ENCODE data around the gene LRRD1.
"Not testable (repeated sequence)": the region's sequence is repeated elsewhere in the genome, so short reads cannot be mapped to it uniquely, and the experiment has no call there.

LRRD1 gene

GRCh38 chr7:92206672-92207071 lies 27.7 kb upstream of the LRRD1 start:
- Mint-ChIP-seq H3K4me1 (no peaks in the 10 kb centered on the region), H3K27ac (no peak overlapping the region), H3K4me3 (no peak overlapping the region), H3K36me3 (ENCODE audit: low read depth) (peaks cover 89% of the 10 kb centered on the region), H3K27me3 (ENCODE audit: low read depth, poor library complexity) (peaks cover 2% of the 10 kb centered on the region), H3K9me3 (peaks cover 34% of the 10 kb centered on the region)
- no peak for TF ChIP-seq CTCF (IDR thresholded peaks at IDR 0.05)
- no peak for DNase-seq

GRCh38 chr7:92205987-92206386 lies 27.0 kb upstream of the LRRD1 start:
- Mint-ChIP-seq H3K36me3 (ENCODE audit: low read depth) (peaks cover 87% of the 10 kb centered on the region), H3K27me3 (ENCODE audit: low read depth, poor library complexity) (peaks cover 2% of the 10 kb centered on the region), H3K27ac (no peak overlapping the region), H3K4me1 (no peaks in the 10 kb centered on the region), H3K4me3 (no peak overlapping the region), H3K9me3 (peaks cover 34% of the 10 kb centered on the region)
- no peak for DNase-seq
- TF ChIP-seq CTCF (IDR thresholded peaks at IDR 0.05) = no peak

GRCh38 chr7:92200791-92201190 lies 21.8 kb upstream of the LRRD1 start:
- peaks cover 82% of the 10 kb centered on the region for H3K36me3 Mint-ChIP-seq (ENCODE audit: low read depth)
- H3K27me3 Mint-ChIP-seq (ENCODE audit: low read depth, poor library complexity) = no peaks in the 10 kb centered on the region
- no peak overlapping the region for H3K4me3 Mint-ChIP-seq
- H3K9me3 Mint-ChIP-seq = no peaks in the 10 kb centered on the region
- no peak for DNase-seq
- H3K27ac Mint-ChIP-seq = no peak overlapping the region
- no peaks in the 10 kb centered on the region for H3K4me1 Mint-ChIP-seq
- no peak for TF ChIP-seq CTCF (IDR thresholded peaks at IDR 0.05)

GRCh38 chr7:92192326-92192725 lies 13.4 kb upstream of the LRRD1 start:
- peaks cover 73% of the 10 kb centered on the region for H3K9me3 Mint-ChIP-seq
- H3K36me3 Mint-ChIP-seq (ENCODE audit: low read depth) = peaks cover 80% of the 10 kb centered on the region
- no peak overlapping the region for H3K4me3 Mint-ChIP-seq
- peaks cover 9% of the 10 kb centered on the region for H3K27me3 Mint-ChIP-seq (ENCODE audit: low read depth, poor library complexity)
- H3K4me1 Mint-ChIP-seq = no peaks in the 10 kb centered on the region
- TF ChIP-seq CTCF (IDR thresholded peaks at IDR 0.05) = no peak
- no peak for DNase-seq
- H3K27ac Mint-ChIP-seq = no peak overlapping the region

- not testable (repeated sequence) for H3K27me3 Mint-ChIP-seq (ENCODE audit: low read depth, poor library complexity); H3K4me3 Mint-ChIP-seq; H3K27ac Mint-ChIP-seq
Observed at GRCh38 chr7:92189246-92189645, 10.3 kb upstream of the LRRD1 start.

GRCh38 chr7:92184294-92184693 lies 5.4 kb upstream of the LRRD1 start:
- H3K4me1 Mint-ChIP-seq; H3K27me3 Mint-ChIP-seq (ENCODE audit: low read depth, poor library complexity); DNase-seq; H3K4me3 Mint-ChIP-seq; H3K27ac Mint-ChIP-seq: not testable (repeated sequence)
- peaks cover 13% of the 10 kb centered on the region for H3K36me3 Mint-ChIP-seq (ENCODE audit: low read depth)
- peaks cover 55% of the 10 kb centered on the region for H3K9me3 Mint-ChIP-seq

More at GRCh38 chr7:92189246-92189645, 10.3 kb upstream of the LRRD1 start:
- DNase-seq, H3K4me1 Mint-ChIP-seq: not testable (repeated sequence)
- H3K9me3 Mint-ChIP-seq = peaks cover 74% of the 10 kb centered on the region
- peaks cover 53% of the 10 kb centered on the region for H3K36me3 Mint-ChIP-seq (ENCODE audit: low read depth)

GRCh38 chr7:92177362-92177761 lies 1.6 kb downstream of the LRRD1 start:
- Mint-ChIP-seq H3K4me1 (peaks cover 9% of the 10 kb centered on the region), H3K4me3 (no peak overlapping the region), H3K27me3 (ENCODE audit: low read depth, poor library complexity) (peaks cover 9% of the 10 kb centered on the region), H3K9me3 (peaks cover 23% of the 10 kb centered on the region), H3K27ac (peak overlapping the region; percentile 26), H3K36me3 (ENCODE audit: low read depth) (peaks cover 5% of the 10 kb centered on the region)
- TF ChIP-seq CTCF (IDR thresholded peaks at IDR 0.05) = no peak
- DNase-seq = no peak

- not testable (repeated sequence) for H3K4me3 Mint-ChIP-seq; H3K27me3 Mint-ChIP-seq (ENCODE audit: low read depth, poor library complexity); H3K4me1 Mint-ChIP-seq; DNase-seq; H3K27ac Mint-ChIP-seq
- Mint-ChIP-seq H3K36me3 (ENCODE audit: low read depth) (peaks cover 18% of the 10 kb centered on the region), H3K9me3 (peaks cover 24% of the 10 kb centered on the region)
Observed at GRCh38 chr7:92169529-92169928, 9.4 kb downstream of the LRRD1 start.
